HK-2 (cell line): ENCODE results near the gene CYSRT1.

Source experiments
- DNase-seq: peaks from one replicate; pipeline ENCODE4 v3.0.0-alpha.2; 2018; ENCODE audit not compliant: unreplicated experiment

Gene CYSRT1, protein sequence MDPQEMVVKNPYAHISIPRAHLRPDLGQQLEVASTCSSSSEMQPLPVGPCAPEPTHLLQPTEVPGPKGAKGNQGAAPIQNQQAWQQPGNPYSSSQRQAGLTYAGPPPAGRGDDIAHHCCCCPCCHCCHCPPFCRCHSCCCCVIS

DNA sequence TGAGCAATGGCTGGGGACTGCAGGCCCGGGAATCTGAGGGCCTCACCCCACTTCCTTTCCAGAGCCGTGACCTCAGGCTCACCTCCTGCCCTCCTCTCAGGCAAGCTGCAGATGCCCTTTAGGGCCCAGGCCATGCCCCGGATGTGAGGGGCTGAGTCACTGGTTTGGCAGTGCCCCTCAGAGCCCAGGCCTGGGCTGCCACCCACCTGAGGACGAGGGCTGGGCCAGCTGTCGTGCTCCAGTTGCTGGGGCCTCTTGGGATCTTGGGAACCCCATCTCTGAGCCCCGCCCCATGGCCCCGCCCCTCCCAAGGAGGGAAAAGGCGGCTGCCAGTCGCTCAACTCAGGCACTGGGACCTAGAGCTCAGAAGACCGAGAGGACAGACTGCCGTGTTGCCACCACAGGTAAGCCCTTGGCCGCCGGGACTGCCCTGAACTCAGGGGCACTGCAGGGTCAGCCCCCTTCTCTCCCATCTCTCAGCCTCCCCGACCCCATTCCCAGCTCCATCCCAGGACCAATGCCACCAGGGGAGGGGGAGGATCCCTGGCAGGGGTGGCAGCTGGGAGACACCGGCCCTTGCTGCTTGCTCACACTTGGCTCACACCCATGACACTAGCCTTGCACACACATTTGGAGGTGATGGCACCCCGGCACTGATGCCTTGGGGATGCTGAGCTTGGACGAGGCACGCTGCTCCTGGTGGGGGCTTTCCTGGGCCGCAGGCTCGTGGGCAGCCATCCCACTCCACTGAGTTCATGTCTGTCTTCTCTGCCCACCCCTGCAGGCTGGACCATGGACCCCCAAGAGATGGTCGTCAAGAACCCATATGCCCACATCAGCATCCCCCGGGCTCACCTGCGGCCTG is at the start of gene CYSRT1:
Gene CYSRT1 (plus strand): TSS at position 345 of the 865 bp plus-strand sequence. CDS start 448 bp downstream, at position 793.
- DNase-seq = no peak

DNA sequence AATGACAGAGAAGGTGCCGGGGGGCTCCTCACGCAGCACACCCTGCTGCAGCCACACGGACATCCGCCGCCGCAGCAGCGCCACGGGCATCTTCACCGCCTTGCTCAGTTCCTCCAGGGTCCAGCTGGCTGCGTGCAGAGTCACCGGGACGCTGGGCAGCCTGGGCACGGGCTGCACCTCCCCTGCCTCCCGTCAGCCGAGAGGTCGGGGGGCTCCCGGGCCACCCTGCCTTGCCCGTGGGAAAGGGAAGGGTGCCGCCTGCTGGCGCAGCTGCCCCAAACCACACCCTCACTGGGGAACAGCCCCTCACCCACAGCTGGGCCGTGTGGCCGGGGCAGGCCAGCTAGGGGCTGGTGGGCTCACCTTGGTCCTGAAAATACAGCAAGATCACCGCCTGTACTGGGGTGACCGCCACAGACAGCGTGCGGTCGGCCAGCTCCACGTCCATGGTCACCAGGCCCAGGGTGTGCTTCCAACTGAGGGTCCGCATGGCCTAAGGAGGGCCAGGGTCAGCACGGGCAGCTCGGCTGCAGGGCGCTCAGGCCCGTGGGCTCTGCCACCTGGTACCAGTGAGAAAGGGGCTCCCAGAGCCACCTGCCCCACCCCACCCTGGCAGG is 49.5 kb upstream of the CYSRT1 start:
- DNase-seq = no peak

- no peak for DNase-seq
Observed at GRCh38 chr9:137176302-137177182, 48.4 kb upstream of the CYSRT1 start.

GRCh38 chr9:137178201-137178938 is 46.6 kb upstream of the CYSRT1 start:
- DNase-seq = peak; percentile 47

DNA sequence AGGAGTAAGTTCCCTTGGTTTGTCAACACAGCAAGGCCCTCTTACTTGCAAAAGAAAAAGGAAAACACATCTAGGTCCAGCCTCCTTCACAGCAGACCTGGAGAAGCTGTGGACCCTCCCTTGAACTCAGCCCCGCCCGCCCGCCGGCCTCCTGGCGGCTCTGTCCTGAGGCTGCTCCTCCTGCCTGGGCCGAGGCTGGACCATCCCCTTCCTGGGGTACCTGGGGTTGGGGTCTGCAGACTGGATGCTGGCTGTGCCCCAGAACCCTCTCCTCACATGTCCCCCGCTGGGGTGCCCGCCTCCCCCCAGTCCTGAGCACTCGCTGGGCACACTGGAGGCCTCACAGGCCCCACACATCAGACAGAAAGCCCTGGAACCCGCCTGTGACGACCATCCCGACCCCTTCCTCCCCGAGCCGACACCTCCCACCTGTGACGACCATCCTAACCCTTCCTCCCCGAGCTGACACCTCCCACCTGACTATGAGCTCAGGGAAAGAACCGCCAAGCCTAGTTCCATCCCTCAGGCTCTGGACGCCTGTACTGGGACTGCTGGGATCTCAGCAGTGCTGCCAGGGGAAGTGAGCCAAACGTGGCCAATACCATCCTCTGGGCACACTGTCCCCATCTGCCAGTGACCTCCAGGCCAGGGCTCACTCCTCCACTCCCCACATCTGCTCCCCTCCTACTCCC is 45.9 kb upstream of the CYSRT1 start:
- no peak for DNase-seq

DNA sequence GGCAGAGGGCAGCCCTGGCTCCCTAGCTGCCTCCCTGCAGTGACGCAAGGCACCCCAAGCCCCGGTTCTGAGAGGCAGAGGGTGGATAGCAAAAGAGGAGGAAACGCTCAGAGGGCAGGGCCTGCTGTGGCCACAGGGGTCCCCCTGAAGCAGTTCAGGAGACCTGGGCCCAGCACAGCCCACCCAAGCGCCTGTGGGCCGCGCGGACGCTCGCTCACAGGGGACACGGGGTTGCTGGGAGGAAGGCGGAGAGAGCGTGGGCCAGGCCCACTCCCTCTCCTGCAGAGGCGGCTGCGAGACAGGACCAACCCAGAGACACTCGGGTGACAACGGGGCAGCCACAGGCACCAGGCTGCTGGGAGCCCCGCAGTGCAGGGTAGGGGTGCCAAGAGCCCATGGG is 45.2 kb upstream of the CYSRT1 start:
- DNase-seq = no peak

DNA sequence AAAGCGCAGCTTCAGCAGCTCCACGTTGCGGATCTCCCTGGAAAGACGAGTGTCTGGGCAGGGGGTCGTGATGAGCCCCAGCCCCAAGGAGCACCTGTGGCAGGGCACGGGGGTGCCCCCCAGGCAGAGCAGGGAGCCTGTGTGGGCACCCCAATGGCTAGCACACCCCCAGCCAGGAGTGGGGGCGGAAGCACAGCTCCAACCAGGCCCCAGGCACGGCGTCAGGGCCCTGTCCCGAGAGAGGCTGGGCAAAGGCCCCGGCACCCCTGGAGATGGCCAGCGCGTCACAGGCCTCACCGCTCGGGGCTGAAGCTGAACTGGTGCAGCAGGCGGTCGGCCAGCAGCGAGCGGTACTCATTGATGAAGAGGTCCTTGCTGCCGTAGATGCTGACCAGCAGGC is 44.5 kb upstream of the CYSRT1 start:
- no peak for DNase-seq

DNA sequence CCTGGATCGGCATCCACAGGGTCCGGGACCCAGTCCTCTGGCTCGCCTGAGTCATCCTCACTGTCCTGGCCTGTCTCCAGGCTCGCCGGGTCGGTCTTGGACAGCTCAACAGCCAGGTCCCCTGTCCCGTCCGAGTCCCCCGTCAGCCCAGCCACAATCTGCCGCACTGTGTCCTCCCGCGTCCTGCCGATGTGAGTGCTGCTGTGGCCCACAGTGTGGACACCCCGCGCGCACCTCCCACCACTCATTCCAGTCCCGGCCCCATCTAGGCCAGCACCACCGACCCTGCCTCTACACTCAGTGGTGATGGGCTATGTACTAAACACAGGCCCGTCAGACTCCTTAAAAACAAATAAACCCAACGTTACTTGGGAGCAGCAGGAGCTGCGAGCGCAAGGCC is 43.3 kb upstream of the CYSRT1 start:
- no peak for DNase-seq

DNA sequence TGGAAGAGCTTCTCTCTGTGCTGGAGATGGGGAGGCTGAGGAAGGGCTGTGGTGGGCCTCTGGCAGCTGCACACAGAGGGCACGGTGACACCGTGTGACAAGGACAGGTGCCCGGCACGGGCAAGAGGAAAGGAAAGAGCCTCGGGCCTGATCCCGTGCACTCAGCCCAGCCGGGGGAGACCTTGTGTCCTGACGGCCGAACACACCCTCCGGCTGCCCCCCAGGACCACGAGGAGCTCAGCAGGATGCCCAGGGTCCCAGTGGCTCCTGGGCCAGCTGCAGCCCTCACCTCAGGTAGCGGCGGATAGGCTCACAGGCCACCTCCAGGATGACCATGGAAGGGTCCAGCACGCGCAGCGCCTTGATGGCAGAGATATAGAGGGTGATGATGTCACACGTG is 42.1 kb upstream of the CYSRT1 start:
- DNase-seq = no peak

- DNase-seq = no peak
Observed at GRCh38 chr9:137183980-137184595, 40.9 kb upstream of the CYSRT1 start.

- no peak for DNase-seq
Observed at GRCh38 chr9:137184881-137185660, 39.9 kb upstream of the CYSRT1 start.

DNA sequence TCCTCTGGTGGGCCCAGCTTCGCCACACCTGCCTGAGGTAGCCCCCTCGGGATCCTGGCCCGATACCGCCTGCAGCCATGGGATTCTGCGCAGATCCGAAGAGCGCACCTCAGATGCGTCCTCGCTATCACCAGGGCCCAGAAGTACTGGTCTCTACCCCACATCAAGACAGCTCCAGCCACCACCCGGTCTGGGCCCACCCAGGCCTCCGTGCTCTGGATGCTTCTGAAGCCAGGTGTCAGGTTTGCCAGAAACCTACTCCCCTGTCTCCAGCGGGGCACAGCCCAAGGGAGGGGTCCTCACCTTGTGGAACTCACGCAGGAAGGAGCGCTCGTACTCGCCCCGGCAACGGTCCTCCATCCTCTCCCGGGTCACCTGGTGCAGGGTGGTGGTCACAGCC is 39.1 kb upstream of the CYSRT1 start:
- DNase-seq = no peak

- DNase-seq = no peak
Observed at GRCh38 chr9:137186385-137186784, 38.6 kb upstream of the CYSRT1 start.

DNA sequence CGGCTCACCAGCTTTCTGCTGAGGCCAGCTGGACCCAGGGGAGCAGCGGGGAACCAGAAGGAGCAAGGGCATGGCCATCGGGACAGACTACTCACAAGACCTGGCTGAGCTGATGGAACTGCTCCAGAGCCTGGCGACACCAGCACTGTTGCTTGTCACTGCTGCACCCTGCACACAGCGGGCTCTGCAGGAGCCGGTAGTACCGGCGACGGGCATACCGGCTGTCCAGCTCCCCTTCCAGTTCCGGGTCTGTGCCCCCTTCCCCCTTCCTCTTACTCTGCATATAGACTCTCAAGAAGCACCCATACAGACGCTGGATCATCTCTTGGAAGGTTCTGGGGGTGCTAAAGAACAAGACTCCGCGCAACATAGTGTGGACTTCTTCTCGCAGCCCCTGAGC is 37.6 kb upstream of the CYSRT1 start:
- no peak for DNase-seq

DNA sequence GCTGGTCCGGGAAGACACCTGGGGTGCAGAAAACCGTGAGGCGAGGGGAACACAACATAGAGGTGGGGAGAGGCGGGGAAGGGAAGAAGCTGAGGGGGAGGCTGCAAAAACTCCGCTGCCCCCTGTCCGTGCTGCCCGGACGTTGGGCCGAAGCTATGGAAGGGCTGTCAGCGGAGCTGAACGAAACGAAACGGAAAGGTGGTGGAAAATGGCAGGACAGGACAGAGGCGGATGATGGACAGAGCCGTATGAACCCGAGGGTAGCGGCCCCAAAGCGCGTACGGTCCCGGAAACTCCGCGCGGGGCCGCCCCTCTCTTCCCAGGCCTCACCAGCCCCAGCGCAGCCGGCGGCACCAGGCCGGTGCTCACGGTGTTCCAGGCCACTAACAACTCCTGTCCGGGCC is 36.9 kb upstream of the CYSRT1 start:
- DNase-seq = no peak

- peak; percentile 95 for DNase-seq
Observed at GRCh38 chr9:137188490-137189296, 36.3 kb upstream of the CYSRT1 start, which contains the start of the genes ANAPC2 and SSNA1. Gene ANAPC2, minus strand, starts transcription at chr9:137188560. Its CDS starts 28 bp downstream, at chr9:137188532. Gene SSNA1, plus strand, starts transcription at chr9:137188676. Its CDS starts 51 bp downstream, at chr9:137188727.

DNA sequence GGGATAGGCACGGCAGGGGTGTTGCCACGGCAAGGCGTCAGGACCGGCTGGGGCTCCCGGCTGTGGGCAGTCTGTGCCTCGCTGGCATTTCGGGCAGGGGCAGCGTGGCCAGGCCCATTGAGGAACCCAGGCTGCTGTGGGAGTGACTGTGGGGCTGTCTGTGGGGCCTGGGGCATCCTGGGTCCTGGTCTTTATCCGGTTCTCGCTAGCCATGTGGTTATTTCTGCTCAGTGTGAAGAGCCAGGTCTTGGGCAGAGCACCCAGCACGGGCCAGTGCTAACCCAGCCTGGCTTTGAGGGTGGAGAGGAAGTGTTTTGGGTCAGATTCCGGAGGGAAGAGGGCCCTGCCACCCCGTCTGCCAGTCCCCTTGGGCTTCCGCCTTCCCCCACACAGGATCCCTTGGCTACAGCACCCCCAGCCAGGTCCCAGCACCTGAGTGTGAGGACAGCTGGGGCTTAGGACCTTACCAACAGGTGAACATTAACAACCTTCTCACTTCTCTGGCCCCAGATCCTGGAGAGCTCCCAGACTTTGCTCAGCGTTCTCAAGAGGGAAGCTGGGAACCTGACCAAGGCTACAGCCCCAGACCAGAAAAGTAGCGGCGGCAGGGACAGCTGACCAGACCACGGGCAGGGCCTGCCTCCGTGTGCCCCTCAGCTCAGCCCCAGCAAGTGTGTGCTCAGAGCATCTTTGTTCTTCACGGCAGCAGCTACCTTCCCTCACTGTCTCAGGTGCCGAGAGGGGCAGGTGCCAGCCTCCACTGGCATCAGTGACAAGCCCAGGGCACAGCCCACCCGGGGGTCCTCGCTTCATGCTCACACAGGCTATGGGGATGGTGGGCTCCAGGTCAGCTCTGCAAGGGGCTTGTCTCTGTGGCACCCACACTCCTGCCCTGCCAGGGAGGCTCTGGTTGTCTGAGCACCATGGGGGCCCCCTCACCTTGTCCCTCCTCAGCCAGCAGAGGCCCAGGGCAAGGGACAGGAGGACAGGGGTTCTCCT is 35.4 kb upstream of the CYSRT1 start:
- no peak for DNase-seq
